Ishikawa (cell line): Measurements from ENCODE around the gene RIC8B.

ENCODE experiments used
- CEBPB ChIP-seq: IDR thresholded peaks from 2 replicates; pipeline ENCODE4 v1.6.1; 2012
- EGR1 ChIP-seq: IDR thresholded peaks from 2 replicates; pipeline ENCODE4 v1.6.1; 2012
- EP300 ChIP-seq: IDR thresholded peaks from 2 replicates; pipeline ENCODE4 v1.6.1; 2012; ENCODE audit warnings: borderline replicate concordance
- FOXM1 ChIP-seq: IDR thresholded peaks from 2 replicates; pipeline ENCODE4 v1.6.1; 2012; ENCODE audit warnings: low read depth, borderline replicate concordance
- MAX ChIP-seq: IDR thresholded peaks from 2 replicates; pipeline ENCODE4 v1.6.1; 2012
- NFIC ChIP-seq: IDR thresholded peaks from 2 replicates; pipeline ENCODE4 v1.6.1; 2012
- RAD21 ChIP-seq: IDR thresholded peaks from 2 replicates; pipeline ENCODE4 v1.6.1; 2012; ENCODE audit warnings: low read depth
- REST ChIP-seq: IDR thresholded peaks from 2 replicates; pipeline ENCODE4 v1.6.1; 2012; ENCODE audit warnings: low read depth, mild to moderate bottlenecking
- TAF1 ChIP-seq: IDR thresholded peaks from 2 replicates; pipeline ENCODE4 v1.6.1; 2012; ENCODE audit warnings: low read depth, mild to moderate bottlenecking
- TCF12 ChIP-seq: IDR thresholded peaks from 2 replicates; pipeline ENCODE4 v1.6.1; 2012; ENCODE audit warnings: low read depth
- TEAD4 ChIP-seq: IDR thresholded peaks from 2 replicates; pipeline ENCODE4 v1.6.1; 2012
- USF1 ChIP-seq: IDR thresholded peaks from 2 replicates; pipeline ENCODE4 v1.6.1; 2012
- YY1 ChIP-seq: IDR thresholded peaks from 2 replicates; pipeline ENCODE4 v1.6.1; 2012; ENCODE audit warnings: low read depth

GRCh38 chr12:106886932-106887331, 112.5 kb downstream of the RIC8B start:
- no peak for TF ChIP-seq CEBPB
- no peak for TF ChIP-seq EP300
- TF ChIP-seq REST = no peak
- TF ChIP-seq YY1 = no peak
- TF ChIP-seq TAF1 = no peak
- TF ChIP-seq FOXM1 = no peak
- TF ChIP-seq TEAD4 = no peak
- TF ChIP-seq RAD21 = no peak
- TF ChIP-seq MAX = no peak
- TF ChIP-seq USF1 = no peak
- no peak for TF ChIP-seq EGR1
- TF ChIP-seq TCF12 = no peak
- TF ChIP-seq NFIC = no peak
